Mucosa of stomach (tissue), 1 donor: Measurements from ENCODE around the gene EXOC3L4.

Experiments used
- H3K27me3 ChIP-seq: one replicate; pipeline ENCODE4 v1.7.0; 2013; ENCODE audit warnings: mild to moderate bottlenecking, low read length; ENCODE audit not compliant: control insufficient read depth, insufficient read depth
- H3K36me3 ChIP-seq: one replicate; pipeline ENCODE4 v1.7.0; 2013; ENCODE audit warnings: low read length; ENCODE audit not compliant: control insufficient read depth, insufficient read depth
- H3K4me1 ChIP-seq: one replicate; pipeline ENCODE4 v1.7.0; 2013; ENCODE audit warnings: mild to moderate bottlenecking, low read length; ENCODE audit not compliant: control insufficient read depth, insufficient read depth
- H3K4me3 ChIP-seq: one replicate; pipeline ENCODE4 v1.7.0; 2013; ENCODE audit warnings: low read length
- H3K9ac ChIP-seq: one replicate; pipeline ENCODE4 v1.7.0; 2013; ENCODE audit warnings: mild to moderate bottlenecking, low read length, moderate library complexity
- H3K9me3 ChIP-seq: one replicate; pipeline ENCODE4 v1.7.0; 2013; ENCODE audit warnings: mild to moderate bottlenecking, low read length, moderate library complexity; ENCODE audit not compliant: control insufficient read depth
- donor health status: Pancreatic carcinoma.

EXOC3L4 gene

GRCh38 chr14:103073367-103073875, 21.1 kb upstream of the EXOC3L4 start:
- H3K4me3 ChIP-seq: no peak overlapping the region
- H3K36me3 ChIP-seq: no peaks in the 10 kb centered on the region
- no peak overlapping the region for H3K9ac ChIP-seq
- no peaks in the 10 kb centered on the region for H3K9me3 ChIP-seq
- H3K4me1 ChIP-seq: peaks cover 60% of the 10 kb centered on the region
- no peaks in the 10 kb centered on the region for H3K27me3 ChIP-seq

DNA sequence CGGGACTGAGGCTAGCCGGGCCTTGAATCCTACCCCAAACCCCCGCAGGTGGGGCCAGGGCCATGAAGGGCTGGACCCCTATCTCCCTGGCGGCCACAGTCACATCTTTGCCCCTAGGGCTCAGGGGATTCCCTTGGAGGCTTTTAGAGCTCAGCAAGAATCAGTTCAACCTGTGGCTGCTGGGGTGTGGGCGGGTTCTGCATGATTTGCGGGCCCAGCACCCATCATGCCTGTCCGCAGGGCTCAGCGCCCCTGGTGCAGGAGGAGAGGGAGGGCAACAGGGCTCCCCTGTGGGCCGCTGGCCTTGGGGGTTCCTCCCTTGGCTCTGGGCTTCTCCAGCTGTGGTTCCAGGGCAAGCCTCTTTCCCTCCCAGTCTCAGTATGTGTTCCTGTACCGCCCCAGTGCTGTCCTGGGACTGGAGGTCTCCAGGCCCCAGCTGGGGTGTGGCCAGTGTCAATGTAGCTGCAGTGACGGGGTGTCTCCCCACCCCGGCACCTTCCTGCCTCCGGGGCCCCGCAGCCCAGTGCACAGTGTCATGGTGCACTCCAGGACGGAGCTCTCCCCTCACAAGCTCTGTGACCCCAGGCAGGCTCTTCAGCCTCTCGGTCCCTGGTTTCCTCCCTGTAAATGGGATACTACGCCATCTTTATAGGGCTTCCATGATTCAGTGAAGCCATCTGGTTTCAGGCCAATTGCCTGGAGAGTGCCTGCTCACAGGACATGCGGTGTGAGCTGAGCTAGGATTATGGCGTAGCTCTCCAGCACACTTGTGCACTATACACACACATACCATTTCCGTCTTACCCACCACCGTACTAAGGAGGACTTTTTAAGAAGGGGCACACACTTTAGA, 20.4 kb upstream of the EXOC3L4 start:
- Histone ChIP-seq H3K9me3 (no peaks in the 10 kb centered on the region), H3K4me3 (no peak overlapping the region), H3K4me1 (peaks cover 56% of the 10 kb centered on the region), H3K27me3 (peaks cover 2% of the 10 kb centered on the region), H3K9ac (peak overlapping the region; percentile 40), H3K36me3 (no peaks in the 10 kb centered on the region)

DNA sequence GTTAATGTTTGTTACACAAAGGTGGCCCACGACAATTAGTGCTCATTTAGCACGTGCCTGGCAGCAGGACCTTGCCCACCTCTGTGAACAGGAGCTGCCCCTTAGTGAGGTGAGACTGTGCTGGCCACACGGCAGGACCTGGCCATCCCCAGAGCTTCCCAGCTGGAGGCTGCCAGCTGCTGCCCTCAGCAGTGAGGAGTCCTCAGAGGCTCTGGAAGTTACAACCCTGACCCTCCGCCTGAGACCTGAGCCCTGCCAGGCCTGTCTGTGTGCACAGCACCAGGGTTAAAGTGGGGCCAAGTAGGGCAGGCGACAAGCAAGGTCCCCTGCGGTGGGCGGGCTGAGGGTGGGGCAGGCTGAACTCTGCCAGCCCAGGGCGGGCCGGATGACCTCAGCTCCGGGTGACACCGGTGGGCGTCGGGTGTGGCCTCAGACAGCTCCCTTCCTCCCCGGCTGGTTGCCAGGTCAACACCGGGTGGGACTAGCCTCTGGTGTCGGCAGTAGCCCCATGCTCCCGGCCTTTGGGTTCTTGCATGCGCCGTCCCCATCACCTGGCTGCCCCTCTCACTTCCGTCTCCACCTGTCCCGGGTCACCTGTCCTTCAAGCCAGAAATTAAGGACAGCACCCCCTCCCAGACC, 19.7 kb upstream of the EXOC3L4 start:
- H3K9me3 ChIP-seq: no peaks in the 10 kb centered on the region
- H3K9ac ChIP-seq: peak overlapping the region; percentile 69
- H3K36me3 ChIP-seq: no peaks in the 10 kb centered on the region
- peaks cover 7% of the 10 kb centered on the region for H3K27me3 ChIP-seq
- no peak overlapping the region for H3K4me3 ChIP-seq
- peaks cover 56% of the 10 kb centered on the region for H3K4me1 ChIP-seq

- no peaks in the 10 kb centered on the region for H3K9me3 ChIP-seq
- peaks cover 7% of the 10 kb centered on the region for H3K27me3 ChIP-seq
- peak overlapping the region; percentile 7 for H3K9ac ChIP-seq
These were observed 16.1 kb upstream of the EXOC3L4 start for GRCh38 chr14:103078420-103078749.

DNA sequence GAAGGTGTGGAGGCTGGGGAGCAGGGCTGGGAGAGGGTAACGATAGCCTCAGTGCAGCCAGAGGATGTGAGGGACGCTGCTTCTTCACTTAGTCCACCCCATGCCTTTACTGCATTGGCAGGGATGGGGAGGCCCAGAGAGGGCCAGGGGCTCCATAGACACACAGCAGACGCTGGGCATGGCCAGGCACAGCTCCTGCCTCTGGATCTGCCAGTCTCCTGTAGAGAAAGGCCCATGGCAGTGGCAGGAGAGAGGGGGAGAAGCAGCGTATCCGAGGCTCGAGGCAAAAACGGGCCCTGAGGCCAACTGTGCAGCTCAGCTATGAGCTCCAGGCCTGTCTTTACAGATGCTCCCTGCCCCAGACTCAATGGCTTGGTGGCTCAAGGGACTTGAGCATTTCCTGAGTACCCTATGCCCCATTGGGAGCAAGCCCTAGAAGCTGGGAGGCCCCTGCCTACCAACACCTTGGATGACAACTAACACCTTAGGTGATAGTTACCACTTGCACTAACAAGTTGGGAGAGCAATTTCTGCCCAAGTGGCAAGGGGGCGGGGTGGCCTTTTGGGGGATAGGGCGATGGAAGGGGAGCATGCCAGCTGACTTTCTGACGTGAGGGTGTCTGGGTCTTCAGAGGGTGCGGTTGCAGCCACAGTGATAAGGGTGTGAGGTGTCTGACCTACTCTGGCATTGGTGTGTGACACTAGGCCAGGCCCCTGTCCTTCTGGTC, 15.5 kb upstream of the EXOC3L4 start:
- H3K36me3 ChIP-seq: no peaks in the 10 kb centered on the region
- no peak overlapping the region for H3K9ac ChIP-seq
- H3K4me1 ChIP-seq: peaks cover 18% of the 10 kb centered on the region
- no peak overlapping the region for H3K4me3 ChIP-seq
- H3K27me3 ChIP-seq: peaks cover 10% of the 10 kb centered on the region
- no peaks in the 10 kb centered on the region for H3K9me3 ChIP-seq

More at GRCh38 chr14:103078420-103078749, 16.1 kb upstream of the EXOC3L4 start:
- H3K4me1 ChIP-seq: peaks cover 25% of the 10 kb centered on the region
- no peaks in the 10 kb centered on the region for H3K36me3 ChIP-seq
- H3K4me3 ChIP-seq: no peak overlapping the region

DNA sequence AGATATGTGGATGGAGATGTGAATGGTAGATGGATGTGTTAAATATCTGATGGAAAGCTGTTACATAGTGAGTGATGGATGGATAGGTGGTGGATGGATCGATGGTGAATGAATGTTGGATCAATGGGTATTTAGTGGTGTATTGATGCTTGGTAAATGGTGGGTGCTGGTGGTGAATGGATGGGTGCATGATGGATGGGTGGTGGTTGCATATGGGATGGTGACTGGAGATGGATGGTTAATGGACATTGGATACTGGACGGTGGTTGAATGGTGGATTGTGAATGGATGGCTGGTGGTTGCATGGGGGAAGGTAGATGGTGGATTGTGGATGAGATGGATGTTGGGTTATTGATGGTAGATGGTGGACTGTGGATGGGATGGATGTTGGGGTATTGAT, 12.6 kb upstream of the EXOC3L4 start:
- Histone ChIP-seq H3K4me3 (no peak overlapping the region), H3K4me1 (peaks cover 4% of the 10 kb centered on the region), H3K36me3 (no peaks in the 10 kb centered on the region), H3K9me3 (no peaks in the 10 kb centered on the region), H3K9ac (no peak overlapping the region), H3K27me3 (peaks cover 36% of the 10 kb centered on the region)

GRCh38 chr14:103084021-103084919, 10.3 kb upstream of the EXOC3L4 start, which contains the start of gene LBHD2:
Gene LBHD2, plus strand, starts transcription at chr14:103084210. Its CDS starts 1,803 bp downstream, at chr14:103086013.
- Histone ChIP-seq H3K4me3 (no peak within 1 kb of the TSS), H3K9ac (no peak within 1 kb of the TSS), H3K36me3 (no peaks in the 10 kb centered on the region), H3K9me3 (no peaks in the 10 kb centered on the region), H3K4me1 (peaks cover 4% of the 10 kb centered on the region), H3K27me3 (peaks cover 34% of the 10 kb centered on the region)

DNA sequence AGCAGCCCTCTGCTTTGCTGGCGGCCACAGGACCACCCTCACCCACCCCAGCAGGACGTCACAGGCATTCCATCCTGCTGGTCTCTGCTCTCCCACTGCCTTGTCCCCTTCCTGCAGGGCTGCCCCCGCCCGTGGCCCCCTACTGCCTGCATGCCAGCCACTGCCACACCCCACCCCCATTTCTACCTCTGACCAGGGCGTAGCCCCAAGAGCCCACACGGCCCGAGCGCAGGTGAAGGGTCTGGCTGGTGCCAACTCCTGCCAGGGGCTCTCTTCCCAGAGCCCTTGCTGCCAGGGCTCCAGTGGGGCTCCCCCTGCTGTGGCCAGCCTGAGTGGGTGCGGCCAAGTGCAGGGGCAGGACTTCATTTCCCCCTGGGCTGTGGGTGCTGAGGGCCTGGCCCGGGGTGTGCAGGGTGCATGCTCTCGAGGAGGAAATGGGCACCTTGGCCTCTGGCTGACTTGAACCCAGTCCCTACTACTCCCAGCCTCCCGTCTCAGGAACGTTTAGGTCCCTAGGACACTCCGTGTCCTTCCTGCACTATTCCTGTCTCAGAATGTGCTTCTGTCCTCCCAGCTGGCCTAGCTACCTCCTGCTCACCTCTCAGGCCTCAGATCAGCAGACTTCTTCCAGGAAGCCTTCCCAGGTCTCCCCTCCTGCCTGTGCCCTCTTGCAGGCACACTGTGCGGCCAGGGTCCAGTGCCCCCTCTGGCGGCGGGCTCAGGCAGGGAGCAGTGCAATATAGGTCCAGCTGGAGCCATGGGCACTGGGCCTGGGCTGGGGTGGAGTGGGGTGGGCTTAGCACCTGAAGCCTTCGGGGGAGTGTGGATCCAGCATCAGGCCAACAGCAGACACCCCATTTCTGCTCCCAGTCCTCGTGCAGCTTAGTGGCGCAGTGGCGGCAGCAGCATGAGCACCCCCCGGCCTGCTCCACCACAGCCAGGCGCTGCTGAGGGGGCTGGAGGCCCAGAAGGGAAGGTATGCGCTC, 9.1 kb upstream of the EXOC3L4 start:
- H3K27me3 ChIP-seq: peaks cover 32% of the 10 kb centered on the region
- no peaks in the 10 kb centered on the region for H3K9me3 ChIP-seq

DNA sequence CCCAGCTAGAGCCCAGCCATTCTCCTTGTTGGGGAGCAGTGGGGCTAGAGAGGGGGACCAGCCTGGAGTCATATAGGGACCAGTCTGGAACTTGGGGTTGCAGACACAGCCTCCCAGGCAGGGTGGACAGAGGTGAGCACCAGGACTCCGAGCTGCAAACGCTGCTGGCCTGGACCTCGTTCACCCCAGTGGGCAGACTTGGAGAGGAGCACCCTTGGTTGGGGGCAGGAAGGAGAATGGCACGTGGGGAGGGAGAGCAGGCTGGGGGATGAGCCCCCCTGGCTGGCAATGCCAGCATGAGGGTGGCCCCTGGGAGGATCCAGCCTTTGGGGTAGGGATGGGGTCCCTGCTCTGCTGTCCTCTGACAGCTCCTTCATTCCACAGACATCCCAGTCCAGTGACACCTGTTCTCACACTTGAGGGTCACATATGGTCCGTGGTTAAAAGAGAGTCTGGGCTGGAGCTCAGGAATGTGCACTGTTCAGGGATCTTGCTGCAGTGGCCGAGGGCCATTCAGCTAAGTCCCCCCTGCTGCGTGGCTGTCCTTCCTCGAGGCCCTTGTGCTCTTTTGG, 7.7 kb upstream of the EXOC3L4 start:
- Histone ChIP-seq H3K9ac (no peak overlapping the region), H3K4me1 (peaks cover 13% of the 10 kb centered on the region), H3K36me3 (no peaks in the 10 kb centered on the region), H3K9me3 (no peaks in the 10 kb centered on the region), H3K27me3 (peaks cover 36% of the 10 kb centered on the region), H3K4me3 (no peak overlapping the region)

More for the DNA sequence above, 9.1 kb upstream of the EXOC3L4 start:
- no peaks in the 10 kb centered on the region for H3K36me3 ChIP-seq
- no peak overlapping the region for H3K4me3 ChIP-seq
- H3K4me1 ChIP-seq: peaks cover 4% of the 10 kb centered on the region
- H3K9ac ChIP-seq: no peak overlapping the region

DNA sequence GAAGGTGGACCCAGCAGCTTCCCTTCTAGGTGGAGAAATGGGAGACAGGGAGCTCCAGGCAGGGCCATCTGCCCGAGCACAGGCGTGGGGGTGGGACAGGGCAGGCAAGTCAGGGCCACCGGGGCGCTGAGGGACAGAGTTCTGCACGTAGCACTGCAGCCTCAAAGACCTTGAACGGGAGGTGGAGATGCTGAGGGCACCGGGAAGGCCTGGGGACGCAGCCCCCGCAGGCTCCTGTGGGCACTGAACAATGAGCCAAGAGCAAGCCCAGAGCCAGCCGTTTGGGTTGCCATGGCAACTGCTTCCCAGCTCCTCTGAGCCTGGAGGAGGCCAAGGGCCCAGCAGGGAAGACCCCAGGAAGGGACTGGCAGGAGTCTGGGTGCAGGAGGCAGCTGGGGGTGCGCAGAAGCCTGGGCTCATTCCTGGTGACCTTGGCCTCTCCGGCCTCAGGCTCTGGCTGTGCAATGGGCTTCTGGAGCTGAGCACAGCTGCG, 7.1 kb upstream of the EXOC3L4 start:
- Histone ChIP-seq H3K9me3 (no peaks in the 10 kb centered on the region), H3K9ac (no peak overlapping the region), H3K4me1 (peaks cover 15% of the 10 kb centered on the region), H3K4me3 (no peak overlapping the region), H3K27me3 (peaks cover 36% of the 10 kb centered on the region), H3K36me3 (no peaks in the 10 kb centered on the region)
